SW480 (cell line): ENCODE results near the gene CYP27C1.

Experiments
- DNase-seq: peaks from one replicate; pipeline ENCODE4 v3.0.0-alpha.2; 2016; ENCODE audit warnings: low spot score

Gene CYP27C1

DNA sequence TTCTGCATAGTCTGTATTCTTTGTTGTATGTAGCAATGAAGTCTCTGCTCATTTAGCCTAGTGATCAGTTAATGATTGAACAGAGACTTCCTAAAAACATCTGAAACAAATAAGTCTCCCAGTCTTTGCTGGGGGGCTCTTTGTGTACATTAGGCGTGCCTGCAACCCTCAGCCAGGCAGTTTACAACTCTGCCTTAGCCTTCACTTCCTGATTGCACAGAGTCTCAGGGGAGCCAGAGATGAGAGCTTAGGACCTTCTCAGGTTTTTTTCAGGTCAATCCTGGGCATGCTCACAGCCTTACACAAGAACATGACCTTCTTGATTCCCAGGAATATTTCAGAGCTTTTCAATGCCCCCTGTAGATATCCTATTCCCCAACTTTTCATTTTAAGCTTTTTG lies 69.1 kb downstream of the CYP27C1 start:
- no peak for DNase-seq

DNA sequence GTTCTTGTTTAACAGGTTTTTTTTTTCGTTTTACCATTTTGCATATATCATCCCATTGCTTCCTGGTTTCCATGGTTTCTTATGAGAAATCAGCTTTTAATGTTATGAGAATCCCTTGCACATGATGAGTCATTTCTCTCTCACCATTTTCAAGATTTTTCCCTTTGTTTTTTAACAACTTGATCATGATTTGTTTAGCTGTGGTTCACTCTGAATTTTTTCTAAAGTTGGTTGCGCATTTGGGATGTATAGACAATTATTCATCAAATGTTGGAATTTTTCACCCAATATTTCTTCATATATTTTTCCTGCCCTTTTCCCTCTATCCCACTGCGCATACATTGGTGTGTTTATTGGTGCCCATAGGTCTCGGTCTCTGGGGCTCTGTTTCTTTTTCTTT lies 70.7 kb downstream of the CYP27C1 start:
- no peak for DNase-seq

DNA sequence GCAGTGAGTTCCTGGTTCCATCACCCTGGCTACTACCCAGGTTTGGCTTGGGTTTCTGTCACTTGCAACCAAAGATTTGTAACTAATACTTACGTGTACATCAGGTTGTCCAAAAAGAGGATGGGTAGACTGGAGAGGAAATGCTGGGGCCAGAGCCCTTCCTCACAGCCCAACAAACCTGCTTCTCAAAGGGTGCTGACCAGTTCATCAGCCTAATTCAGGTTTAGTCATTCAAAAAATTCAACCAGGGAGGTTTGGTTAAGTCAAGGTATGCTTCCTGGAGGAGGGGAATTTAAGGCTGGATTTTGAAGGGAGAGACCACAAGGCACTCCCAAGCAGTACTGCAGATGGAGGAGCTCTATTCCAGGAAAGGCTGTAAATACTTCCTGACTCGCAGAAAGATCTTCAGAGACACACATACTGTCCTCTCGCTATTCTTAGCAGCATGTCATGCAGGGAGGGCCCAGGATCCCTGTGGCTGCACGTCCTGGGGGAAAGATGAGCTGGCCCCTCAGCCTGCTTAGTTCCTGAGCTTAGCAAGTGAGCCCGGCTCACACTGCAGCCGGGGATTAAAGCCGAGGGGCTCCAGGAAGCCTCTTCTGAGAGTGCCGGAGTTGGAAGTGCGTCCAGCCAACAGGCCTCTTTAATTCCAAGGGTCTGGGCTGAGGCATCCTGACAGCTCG lies 73.1 kb downstream of the CYP27C1 start:
- DNase-seq = no peak

- DNase-seq = no peak
Observed at GRCh38 chr2:127146071-127146725, 73.9 kb downstream of the CYP27C1 start.

DNA sequence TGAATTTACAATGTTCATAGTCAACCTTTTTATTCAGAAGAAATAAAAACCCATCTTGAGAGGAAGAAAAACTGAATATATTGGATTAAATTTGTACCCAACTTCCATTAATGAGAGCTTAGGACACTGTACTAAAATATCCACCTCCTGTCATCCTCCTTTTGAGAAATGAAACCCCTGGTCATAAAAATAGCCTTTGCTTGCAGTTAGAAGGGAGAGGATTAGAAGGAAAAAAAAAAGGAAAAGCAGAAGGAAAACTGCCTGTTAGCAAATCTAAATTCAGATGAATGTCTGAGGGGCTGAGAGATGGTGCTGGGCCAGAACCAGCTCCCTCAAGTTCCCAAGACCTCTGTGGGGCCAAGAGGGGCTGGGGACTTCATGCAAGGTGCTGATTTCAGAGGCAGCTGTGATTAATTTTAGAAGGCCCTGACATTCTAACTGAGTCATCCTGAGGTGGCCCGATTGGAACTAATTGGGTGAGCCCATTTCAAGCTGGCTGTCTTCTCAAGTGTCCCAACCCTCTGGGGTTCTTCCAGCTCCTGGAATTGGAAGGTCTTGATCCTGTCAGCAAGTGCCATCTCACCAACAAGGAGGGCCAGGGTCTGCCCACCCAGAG lies 74.7 kb downstream of the CYP27C1 start:
- no peak for DNase-seq

DNA sequence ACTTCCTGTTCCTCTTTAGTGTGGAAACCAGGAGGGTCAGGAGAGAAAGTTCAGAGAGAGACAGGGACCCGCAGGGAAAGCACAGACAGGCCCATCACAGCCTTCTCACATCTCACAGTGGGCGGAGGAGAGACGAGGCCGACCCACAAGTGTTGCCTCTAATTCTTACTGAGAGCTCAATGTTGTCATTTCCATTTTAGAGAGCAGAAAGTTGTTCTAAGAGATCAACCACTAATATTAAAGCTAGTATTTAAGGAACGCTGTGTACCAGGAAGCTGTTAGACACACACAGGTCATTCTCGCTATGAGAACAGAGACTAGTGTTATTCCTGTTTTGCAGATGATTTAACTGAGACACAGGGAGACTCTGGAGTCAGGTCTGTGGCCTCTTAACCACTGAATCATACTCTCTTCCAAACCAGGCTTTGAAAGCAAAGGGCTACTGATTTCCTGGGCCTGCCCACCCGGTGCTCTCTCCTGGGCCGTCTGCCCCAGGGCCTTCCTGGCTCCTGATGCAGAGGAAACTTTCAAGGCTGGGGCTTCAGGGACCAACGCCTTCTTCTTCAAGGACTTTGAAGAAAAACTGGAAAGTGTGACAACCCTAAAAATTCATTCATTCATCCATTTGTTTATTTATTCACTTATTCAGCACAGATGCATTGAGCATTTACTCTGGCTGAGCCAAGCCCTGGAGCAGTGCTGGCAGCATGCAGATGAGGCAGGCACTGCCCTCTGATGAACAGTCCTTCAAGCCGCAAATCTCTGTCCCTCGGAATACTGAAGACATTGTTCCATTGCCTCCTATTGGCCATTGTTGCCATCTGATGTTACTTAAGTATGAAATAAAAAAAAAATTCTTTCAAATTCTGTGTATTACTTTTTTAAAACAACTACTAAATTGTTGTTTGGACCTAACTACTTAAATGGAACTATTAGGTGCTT lies 76.0 kb downstream of the CYP27C1 start:
- DNase-seq = no peak

DNA sequence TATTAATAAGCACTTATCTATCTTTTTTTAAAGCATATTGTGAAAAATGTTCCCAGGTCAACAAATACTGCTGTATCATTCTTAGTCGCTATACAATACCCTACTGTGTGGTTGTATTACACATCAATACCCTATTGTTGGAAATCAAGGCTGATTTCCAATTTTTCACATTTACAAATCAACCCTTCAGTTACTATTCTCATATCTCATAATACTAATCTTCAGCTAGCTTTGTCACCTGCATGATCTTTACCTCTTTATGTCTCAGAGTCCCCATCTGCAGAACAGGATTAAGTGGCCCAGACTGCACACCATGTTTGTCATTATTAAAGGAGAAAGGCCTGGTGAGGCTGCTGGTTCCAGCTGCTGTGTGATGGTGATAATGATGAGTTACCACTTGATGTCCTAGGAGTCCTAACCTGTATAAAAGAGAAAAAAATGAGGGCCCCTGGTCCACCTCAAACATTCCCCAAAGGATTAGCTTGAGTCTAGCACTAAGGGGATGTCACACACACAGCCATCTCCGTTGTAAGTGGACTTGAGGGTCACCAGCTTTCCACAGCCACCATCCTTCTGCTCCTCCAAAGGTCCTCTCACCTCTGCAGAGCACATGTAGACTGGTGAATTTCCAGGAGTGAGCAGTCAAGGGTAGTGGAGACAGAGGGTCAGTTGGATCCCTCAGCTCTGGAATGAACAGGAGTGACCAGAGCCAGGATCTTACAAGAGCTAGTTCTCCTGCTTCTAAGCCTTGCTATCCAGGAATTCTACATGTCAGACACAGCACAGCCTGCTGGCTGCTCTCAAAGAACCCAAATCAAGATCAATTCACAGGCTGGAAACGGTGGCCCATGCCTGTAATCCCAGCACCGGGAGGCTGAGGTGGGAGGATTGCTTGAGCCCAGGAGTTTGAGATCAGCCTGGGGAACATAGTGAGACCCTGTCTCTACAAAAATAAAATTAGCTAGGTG lies 77.2 kb downstream of the CYP27C1 start:
- no peak for DNase-seq

DNA sequence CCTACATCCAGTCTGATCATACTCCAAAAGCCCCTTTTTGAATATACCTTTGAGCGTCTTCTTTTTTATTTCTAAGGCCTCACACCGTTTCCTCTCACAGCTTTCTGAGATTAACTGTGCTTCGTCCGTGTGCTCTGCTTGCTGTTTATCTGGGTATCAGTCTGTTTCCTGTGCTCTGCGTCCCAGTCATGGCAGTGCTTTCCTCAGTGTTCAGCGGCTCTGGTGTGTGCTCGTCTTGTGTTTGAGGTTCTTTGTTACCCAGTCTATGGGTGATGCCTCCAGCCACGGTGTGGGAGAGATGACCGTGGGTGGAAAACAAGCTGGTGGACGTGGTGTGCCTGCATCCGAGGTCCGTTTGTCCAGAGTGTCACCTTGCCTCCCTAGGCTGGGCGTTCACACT lies 79.6 kb downstream of the CYP27C1 start:
- no peak for DNase-seq

GRCh38 chr2:127139766-127140165 lies 80.3 kb downstream of the CYP27C1 start:
- no peak for DNase-seq

GRCh38 chr2:127138281-127138680 lies 81.8 kb downstream of the CYP27C1 start:
- no peak for DNase-seq

GRCh38 chr2:127137741-127138140 lies 82.4 kb downstream of the CYP27C1 start:
- DNase-seq = no peak

- DNase-seq = no peak
Observed at GRCh38 chr2:127137225-127137624, 82.9 kb downstream of the CYP27C1 start.

DNA sequence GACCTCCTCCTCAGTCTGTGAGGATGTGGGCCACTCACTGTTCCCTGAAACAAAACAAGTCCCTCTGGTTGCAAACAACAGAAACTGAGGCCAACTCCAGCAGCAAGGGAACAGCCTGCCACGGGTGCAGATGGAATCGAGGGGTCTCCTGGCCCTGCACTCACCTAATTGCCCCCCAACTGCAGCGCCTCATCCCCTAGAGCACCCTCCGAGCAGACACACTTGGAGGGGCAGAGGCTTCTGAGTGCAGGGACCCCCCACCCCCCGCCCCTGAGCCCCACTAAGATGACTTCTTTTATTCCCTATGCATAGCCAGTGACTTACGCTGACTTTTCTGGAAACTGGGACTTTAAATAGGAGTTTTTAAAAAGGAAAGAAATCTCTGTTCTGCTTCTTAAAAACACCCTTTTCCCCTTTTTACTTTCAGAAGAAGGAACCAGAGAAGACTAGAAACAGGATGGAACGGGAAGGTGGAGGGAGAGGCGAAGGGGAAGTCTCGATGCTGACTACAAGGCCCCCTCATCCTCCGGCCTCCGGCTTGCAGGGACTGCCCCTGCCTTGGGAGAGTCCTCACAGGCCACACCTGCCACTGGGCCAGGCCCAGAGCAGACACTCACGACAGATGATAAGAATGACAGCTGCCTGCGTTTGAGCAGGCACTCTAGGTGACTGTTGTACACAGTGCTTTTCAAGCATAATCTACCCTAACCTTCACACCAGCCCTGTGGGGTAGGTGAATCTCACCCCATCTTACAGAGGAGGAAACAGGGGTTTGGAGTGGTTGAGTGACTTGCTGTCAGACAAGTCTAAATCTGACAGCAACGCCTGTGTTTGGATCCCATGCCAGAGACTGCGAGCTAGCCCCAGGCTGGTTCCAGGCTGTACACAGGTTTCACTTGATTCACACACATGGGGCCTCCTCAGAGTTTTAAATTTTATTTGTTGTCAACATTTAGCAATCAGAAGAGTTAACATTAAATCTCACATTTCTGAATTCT lies 85.0 kb downstream of the CYP27C1 start:
- DNase-seq = no peak

GRCh38 chr2:127134235-127134634 lies 85.9 kb downstream of the CYP27C1 start:
- DNase-seq = no peak
